GM18508 (cell line): ENCODE measurements around the gene MUCL3.
A peak's percentile ranks its signal among the peaks of the same experiment; 100 is the strongest.
"Not testable (repeated sequence)": the region's sequence is repeated elsewhere in the genome, so short reads cannot be mapped to it uniquely, and the experiment has no call there.

Experiments
- ATAC-seq: cut with Tn5 transposase; IDR thresholded peaks from one replicate; pipeline ENCODE4 v1.9.1; 2021; ENCODE audit warnings: moderate number of reproducible peaks; ENCODE audit not compliant: insufficient read depth, unreplicated experiment

The MUCL3 gene

DNA sequence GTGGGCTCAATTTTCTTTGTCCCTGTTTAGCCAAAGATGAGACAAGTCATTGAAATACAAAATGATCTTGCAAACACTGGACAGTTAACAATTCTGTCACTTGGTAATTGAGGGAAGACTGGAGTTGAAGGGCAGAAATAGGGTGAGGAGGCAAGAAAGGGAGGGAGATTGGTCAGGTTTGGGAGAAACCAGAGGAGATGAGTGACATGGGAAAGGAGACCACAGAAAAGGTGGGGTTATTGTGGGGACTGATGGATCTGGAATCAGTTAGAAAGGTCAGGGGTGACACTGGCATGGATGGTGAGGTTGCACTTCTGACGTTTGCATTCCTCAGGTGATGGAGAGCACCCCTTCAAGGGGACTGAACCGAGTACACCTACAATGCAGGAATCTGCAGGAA is 32.1 kb upstream of the MUCL3 start:
- no peak for ATAC-seq

DNA sequence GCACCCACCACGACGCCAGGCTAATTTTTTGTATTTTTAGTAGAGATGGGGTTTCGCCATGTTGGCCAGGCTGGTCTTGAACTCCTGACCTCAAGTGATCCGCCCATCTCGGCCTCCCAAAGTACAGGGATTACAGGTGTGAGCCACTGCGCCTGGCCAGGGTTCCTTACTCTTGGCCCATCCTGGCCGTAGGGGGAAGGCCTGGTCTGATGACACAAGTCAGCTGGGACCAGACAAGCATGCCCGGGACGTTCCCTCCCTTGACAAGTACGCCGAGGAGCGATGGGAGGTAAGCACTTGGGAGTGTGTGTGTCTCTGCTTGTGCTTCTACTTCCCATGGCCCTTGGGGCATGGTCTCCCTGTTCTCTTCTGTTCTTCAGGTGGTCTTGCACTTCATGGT is 30.3 kb upstream of the MUCL3 start:
- ATAC-seq = not testable (repeated sequence)

DNA sequence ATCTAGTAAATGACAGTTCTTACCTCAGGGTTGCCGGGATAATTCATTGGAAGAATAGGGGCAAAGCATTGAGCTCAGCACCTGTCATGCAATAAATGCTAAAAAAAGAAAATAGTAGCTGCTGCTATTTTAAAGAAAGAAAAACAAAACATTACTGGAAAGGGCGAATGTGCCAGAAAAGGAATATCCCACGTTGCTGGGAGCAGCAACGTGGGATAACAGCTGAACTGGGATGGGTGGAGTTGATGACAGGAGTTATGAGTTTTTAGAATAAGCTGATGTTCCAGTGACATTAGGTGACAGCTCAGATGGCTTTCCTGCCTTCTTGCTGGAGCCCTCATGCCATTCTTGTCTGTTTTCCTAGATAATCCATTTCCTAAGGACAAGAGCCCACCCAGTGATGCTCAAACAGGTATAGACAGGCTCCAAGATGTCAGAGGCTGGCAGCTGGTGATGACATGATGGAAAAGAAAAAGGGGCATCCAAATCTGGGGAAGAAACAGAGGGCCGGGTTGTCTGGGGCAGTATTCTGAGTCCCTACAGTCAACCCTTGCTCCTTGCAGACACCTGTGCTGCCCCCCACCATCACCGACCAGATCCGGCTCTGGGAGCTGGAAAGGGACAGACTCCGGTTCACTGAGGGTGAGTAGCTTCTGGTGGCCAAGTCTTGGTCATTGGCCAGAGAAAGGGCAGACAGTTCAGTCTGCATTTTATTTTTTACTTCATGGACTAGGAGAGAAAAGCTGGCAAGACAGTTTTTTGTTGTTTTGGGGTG is 27.8 kb upstream of the MUCL3 start:
- ATAC-seq = no peak

DNA sequence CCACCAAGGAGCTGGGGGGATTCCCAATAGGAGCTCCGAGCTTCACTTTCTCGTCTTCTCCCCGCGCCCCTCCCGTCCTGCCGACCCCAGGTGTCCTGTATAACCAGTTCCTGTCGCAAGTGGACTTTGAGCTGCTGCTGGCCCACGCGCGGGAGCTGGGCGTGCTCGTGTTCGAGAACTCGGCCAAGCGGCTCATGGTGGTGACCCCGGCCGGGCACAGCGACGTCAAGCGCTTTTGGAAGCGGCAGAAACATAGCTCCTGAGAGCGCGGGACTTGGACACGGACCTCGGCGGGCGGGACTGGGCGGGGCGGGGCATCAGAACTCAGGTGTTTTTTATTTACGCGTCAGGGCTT is 27.1 kb upstream of the MUCL3 start:
- ATAC-seq = no peak

DNA sequence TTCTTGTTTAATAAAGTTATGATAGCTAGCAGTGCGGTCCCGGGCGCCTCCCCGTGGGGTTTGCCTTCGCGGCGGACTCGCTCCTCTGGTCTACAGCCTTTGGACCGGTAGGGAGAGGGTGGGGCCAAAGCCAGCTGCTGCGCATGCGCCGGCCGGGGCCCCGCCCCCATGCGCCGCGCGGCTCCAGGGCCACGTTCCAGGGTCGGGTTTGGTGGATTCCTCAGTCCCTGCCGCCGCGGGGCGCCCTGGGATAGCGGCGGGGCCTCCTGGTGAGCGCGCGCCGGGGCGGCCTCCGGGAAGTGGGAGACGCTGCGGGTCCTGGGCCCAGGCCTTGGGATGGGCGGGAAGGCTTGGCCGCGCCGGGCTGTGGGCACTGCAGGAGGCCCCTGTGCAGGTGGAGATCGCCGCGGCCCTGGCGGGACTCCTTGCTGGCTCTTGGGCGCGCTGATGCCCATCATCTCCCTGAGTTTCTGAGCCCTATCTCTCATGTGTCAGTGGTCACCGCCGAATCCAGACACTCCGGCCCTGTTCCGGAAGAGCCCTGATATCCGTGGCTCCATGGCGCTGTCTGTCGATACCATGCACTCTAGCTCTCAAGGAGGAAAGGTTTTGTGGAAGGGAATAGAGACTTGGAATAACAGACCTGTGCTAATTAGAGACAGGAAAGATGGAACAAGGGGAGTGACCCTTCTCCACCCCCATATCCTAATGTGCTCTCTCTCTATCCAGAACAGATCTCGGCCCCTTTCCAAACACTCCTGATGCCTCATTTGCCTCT is 26.5 kb upstream of the MUCL3 start, which contains the start of gene VARS2:
Gene VARS2, plus strand, starts transcription at position 163 of the 778 bp plus-strand sequence. Its CDS starts 599 bp downstream, at position 762.
- ATAC-seq = peak; percentile 40

DNA sequence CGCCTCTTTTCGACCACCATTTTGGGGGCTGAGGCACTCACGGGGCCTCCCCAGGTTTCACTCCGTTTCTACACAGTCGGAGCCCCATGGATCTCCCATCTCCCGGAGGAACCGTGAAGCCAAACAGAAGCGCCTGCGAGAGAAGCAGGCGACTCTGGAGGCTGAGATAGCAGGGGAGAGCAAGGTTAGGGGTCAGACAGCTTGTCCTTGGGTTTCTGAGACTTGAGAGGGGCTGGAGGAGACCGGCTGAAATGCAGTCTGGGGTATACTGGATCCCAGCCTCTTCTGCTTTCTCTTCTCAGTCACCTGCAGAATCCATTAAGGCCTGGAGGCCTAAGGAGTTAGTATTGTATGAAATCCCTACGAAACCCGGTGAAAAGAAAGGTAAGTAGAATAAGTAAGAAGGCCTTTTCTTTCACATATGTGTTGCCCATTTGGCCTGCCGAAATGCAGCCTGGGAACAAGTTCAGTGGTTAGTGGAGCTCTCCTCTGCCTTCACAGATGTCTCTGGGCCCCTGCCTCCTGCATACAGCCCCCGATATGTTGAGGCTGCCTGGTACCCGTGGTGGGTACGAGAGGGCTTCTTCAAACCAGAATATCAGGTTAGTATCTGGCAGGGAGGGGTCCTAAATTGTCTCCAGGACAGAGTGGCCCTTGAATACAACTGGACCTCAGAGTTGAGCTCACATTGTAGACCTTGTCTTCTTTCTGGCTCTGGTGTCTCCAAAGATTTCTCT is 25.8 kb upstream of the MUCL3 start:
- no peak for ATAC-seq

DNA sequence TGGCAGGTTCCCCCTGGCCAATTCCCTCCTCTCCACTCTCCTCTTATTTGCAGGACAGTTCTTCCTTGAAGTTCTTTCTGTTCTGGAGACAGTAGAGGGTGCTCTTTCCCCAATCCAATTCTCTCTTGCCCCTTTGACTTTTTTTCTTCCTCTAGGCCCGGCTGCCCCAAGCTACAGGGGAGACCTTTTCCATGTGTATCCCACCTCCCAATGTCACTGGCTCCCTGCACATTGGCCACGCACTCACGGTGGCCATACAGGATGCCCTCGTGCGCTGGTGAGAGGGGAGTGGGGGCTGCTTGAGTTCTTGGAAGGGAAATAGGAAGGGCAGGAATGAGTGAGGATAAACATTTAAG is 25.2 kb upstream of the MUCL3 start:
- ATAC-seq = no peak

DNA sequence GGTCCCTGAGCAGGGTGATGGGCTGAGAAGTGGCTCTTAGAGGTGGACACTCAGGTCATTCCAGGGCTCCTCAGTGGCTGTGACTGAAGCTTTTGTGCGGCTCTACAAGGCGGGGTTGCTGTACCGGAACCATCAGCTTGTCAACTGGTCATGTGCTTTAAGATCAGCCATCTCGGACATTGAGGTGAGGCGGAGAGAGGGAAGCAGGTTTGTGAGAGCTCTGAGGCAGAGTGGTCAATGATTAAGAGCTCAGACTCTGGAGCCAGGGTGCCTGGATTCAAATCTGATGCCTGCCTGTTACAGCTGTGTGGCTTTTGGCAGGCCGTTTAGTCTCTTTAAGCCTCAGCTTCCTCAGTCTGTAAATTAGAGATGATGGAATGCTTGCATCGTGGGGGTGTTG is 23.7 kb upstream of the MUCL3 start:
- ATAC-seq = no peak

DNA sequence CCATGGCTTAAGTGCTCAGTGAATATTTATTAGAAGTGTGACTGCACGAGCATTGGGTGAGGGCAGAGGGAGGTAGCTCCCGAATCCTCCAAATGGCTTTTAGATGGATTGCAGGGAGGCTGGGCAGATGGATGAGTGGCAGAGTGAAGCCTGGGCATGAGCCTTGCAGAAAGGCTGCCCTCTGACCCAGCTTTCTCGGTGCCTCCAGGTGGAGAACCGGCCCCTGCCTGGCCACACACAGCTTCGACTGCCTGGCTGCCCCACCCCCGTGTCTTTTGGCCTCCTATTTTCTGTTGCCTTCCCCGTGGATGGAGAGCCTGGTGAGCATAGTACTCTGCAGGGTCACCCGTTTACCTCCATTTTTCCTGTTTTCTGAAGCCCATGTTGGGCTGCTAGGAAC is 23.3 kb upstream of the MUCL3 start:
- no peak for ATAC-seq

DNA sequence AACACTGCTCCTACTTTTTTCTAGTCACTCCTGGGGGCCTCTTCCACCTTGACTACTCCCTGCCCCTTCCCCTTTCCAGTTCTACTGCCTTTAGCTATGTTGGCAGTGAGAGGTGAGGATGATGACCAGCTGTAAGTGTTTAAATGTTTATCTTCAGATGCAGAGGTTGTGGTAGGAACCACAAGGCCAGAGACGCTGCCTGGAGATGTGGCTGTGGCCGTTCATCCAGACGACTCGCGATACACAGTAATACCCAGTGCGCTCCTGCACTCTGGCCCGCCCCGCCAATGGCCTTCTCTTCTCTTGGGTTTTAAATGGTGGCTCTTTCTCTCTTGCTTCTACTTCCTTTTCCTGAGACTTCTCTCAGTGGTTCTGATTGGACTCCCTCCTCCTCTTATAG is 22.1 kb upstream of the MUCL3 start:
- no peak for ATAC-seq

DNA sequence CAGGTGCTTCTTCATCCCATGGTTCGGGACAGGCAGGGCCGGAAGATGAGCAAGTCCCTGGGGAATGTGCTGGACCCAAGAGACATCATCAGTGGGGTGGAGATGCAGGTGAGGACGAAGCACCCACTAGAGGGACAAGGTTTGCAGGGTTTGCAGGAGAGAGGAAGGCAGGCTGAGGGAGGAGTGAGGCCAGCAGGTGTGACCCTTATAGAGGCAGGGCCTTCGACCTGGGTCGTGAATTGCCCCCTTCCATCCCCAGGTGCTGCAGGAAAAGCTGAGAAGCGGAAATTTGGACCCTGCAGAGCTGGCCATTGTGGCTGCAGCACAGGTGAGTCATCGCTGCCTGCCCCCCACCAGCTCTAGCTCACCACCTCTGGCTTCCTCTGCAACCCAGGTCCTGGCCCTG is 18.3 kb upstream of the MUCL3 start:
- no peak for ATAC-seq

DNA sequence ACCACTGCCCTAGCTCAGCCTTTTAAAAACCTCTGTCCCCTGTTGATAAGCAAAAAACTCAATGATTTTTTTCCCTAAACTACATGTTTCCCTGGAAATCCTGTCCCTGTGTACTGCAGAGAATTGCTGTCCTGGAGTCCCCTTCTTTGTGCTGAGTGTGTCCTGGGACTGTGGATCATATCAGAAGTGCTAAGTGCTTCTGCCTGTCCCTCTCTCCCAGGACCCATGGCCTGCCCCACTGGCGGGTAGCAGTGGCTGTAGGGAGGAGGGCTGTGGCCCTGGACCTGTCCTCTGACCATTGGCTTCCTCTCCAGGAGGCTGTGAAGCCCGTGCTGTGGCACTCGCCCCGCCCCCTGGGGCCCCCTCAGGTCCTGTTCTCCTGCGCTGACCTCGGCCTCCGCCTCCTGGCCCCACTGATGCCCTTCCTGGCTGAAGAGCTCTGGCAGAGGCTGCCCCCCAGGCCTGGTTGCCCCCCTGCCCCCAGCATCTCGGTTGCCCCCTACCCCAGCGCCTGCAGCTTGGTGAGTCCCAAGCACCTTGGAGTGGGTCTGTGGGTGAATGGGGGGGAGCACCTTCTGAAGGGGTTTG is 16.6 kb upstream of the MUCL3 start:
- ATAC-seq = not testable (repeated sequence)

DNA sequence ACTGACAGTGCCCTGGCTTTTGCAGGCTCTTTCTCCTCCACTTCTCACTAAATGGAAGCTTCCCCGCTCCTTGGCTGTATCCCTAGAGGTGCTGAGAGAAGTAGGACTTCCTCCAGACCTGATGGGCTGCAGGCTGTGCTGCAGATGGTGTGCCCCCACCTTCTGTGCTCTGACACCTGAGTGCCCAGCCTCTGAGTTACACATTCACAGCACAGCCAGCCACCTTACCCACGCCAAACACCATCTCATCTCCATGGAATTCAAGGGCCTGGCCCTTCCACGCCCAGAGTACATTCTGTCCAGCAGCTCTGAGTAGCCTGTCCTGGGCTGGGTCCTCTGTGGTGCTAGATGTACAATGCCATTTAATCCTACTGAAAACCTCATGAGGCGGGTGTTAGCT is 14.1 kb upstream of the MUCL3 start:
- ATAC-seq = no peak

DNA sequence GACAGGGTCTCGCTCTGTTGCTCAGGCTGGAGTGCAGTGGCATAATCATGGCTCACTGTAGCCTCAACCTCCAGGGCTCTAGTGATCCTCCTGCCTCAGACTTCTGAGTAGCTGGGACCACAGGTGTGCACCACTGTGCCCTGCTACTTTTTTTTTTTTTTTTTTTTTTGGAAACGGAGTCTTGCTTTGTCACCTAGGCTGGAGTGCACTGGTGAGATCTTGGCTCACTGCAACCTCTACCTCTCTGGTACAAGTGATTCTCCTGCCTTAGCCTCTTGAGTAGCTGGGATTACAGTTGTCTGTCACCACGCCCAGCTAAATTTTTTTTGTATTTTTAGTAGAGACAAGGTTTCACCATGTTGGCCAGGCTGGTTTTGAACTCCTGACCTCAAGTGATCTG is 13.7 kb upstream of the MUCL3 start:
- ATAC-seq = not testable (repeated sequence)

DNA sequence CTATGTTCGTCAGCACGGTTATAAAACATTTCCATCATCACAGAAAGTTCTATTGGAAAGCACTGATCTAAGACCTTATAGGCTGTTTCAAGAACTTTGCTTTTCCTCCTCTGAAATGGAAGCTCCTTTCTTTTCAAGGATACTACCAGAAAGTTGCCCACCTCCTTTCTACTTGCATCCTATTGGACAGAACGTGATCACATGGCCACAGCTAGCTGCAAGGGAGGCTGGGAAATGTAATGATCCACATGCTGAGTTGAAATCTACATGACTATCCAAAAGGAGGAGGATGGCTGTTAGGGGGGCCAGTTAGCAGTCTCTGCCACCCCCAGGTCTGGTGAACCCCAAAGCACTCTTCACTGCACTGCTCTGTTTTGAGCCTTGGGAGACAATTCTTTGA is 12.1 kb upstream of the MUCL3 start:
- no peak for ATAC-seq

DNA sequence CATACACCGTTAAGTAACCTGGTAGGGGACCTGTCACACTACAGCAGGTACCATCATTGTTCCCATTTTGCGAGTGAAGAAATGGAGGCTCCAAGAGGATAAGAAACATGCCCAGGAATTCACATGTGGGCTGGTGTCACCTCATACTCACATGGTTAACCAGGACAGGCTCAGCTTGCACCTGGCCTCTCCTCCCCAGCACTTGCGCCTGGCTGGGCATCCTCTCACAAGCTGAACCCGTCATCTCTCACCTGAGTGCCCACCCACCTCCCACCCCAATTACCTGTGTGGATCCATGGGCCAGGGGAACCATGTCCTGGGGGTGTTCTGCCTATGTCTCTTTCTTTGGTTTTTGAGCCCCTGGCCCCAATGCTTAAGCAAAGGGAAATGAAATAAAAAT is 10.3 kb upstream of the MUCL3 start:
- no peak for ATAC-seq

DNA sequence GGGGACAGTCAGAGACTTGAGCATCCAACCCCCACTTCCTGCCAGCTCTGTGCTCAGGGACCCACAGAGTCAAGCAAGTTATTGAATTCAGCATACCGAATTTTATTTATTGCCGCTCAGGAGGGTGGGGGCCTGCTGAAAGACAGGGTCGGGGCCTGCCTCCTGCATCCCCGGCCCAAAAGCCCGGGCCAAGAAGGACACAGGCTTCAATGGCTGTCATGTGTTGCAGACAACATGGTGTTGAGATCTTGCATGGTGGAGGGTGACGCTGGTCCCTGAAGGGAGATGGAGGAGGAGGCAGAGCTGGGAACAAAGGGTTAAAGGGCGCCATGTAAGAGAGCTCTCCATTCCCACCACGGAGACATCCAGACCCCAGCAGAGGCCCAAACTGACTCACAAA is 9.5 kb upstream of the MUCL3 start:
- no peak for ATAC-seq

DNA sequence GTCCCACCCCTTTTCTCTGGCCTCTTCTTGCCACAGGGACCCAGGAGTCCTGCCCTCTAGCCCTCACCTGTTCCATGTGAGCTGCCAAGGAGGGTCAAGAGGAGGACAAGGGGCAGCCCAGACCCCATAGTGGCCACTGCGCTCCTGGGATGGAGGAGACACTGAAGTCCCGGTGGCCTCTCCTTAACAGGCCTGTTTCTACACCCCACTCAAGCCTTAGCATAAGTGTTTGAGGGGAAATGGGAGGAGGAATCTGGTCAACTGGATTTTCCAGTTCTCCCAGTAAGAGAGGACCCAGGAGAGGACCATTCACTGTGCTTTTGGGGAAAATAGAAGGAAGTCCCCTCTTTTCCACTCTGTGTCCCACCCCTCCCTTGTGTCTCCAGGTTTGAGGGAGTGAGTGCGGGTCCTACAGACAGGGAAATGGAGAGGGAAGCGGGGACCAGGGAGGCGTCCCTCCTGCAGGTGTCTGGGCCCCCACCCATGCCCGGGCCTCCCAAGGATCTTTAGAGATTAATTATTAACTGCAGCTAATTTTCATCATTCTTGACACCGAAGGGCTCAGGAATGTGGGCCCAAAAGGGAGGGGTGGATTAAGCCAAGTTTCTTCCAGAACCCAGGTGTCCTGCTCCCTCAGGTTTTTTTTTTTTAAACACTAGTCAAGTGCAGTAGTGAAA is 8.7 kb upstream of the MUCL3 start, which contains the start of gene SFTA2:
Gene SFTA2, minus strand, starts transcription at position 202 of the 677 bp plus-strand sequence. Its CDS starts 74 bp downstream, at position 128.
- no peak for ATAC-seq

DNA sequence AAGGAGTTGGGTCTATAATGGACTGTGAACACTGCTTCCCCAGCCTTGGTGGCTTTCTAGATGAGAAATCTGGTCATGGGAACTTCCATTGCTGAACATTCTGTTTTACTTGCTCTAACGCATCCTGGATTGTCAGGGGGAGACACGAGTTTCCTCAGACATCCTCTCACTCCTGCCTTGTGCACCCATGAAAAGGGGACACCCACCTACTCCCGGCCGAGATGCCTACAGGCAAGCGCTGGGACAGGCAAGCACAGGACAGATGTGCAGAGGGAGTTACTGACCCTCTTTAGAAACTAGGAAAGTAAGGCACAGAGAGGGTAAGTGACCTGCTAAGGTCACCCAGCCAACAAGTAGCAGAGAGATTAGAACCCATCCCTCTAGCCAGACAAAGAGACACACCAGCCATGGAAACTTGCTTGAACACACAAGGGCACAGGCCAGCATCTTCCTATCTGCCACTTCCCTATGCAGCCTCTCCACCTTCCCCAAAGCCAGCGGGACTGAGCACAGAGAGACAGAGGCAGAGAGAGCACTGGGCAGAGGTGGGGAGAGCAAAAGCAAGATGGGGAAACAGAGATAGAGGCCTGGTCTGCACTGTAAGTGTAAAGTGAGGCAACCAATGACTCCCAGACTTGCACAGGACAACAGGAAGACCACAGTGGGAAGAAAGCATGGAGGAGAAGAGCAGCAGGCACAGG is 8.0 kb upstream of the MUCL3 start:
- ATAC-seq = no peak

DNA sequence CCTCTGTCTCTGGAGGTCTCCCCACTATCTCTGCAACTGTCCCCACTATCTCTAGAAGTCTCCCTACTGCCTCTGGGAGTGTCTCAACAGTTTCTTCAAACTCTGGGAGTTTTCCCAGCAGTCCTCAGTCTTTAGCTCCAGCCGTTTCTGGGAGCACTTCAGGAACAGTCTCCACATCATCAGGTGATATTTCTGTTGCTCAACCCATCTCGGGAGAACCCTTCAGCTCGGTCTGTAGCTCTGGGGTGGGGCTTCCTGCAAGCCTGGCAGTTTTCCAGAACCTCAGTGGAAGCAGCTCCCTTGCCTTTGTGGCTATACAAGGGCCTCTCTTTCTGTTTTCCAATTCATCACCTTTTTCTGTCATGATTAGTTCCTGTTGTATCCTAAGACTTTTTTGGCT is 5.8 kb upstream of the MUCL3 start:
- no peak for ATAC-seq
